Measurements from ENCODE around the gene PPP3CA.

PPP3CA gene

GRCh38 chr4:101081695-101082369 lies 265.5 kb downstream of the PPP3CA start:
- no peak for DNase-seq

- no peak for DNase-seq
Observed at GRCh38 chr4:101081166-101081565, 266.2 kb downstream of the PPP3CA start.

- DNase-seq = no peak
Observed at GRCh38 chr4:101078950-101079349, 268.4 kb downstream of the PPP3CA start.

GRCh38 chr4:101076032-101076431 lies 271.3 kb downstream of the PPP3CA start:
- no peak for DNase-seq

GRCh38 chr4:101075536-101075935 lies 271.8 kb downstream of the PPP3CA start:
- no peak for DNase-seq

GRCh38 chr4:101074326-101074725 lies 273.0 kb downstream of the PPP3CA start:
- no peak for DNase-seq

- no peak for DNase-seq
Observed at GRCh38 chr4:101071241-101071640, 276.1 kb downstream of the PPP3CA start.

GRCh38 chr4:101068115-101068514 lies 279.2 kb downstream of the PPP3CA start:
- DNase-seq = no peak

GRCh38 chr4:101067383-101067782 lies 279.9 kb downstream of the PPP3CA start:
- no peak for DNase-seq

- no peak for DNase-seq
Observed at GRCh38 chr4:101066626-101067170, 280.6 kb downstream of the PPP3CA start.

GRCh38 chr4:101065935-101066485 lies 281.3 kb downstream of the PPP3CA start:
- DNase-seq = no peak

- no peak for DNase-seq
Observed at GRCh38 chr4:101065346-101065745, 282.0 kb downstream of the PPP3CA start.

- no peak for DNase-seq
Observed at GRCh38 chr4:101064541-101065180, 282.7 kb downstream of the PPP3CA start.

GRCh38 chr4:101055392-101055791 lies 291.9 kb downstream of the PPP3CA start:
- no peak for DNase-seq

GRCh38 chr4:101050837-101051205 lies 296.5 kb downstream of the PPP3CA start:
- no peak for DNase-seq

- DNase-seq = peak; percentile 56
Observed at GRCh38 chr4:101050088-101050836, 297.1 kb downstream of the PPP3CA start.

GRCh38 chr4:101049549-101050001 lies 297.8 kb downstream of the PPP3CA start:
- DNase-seq = no peak

GRCh38 chr4:101044766-101045165 lies 302.6 kb downstream of the PPP3CA start:
- DNase-seq = no peak

GRCh38 chr4:101042847-101043246 lies 304.5 kb downstream of the PPP3CA start:
- no peak for DNase-seq

GRCh38 chr4:101040776-101041175 lies 306.6 kb downstream of the PPP3CA start:
- no peak for DNase-seq

GRCh38 chr4:101039367-101039766 lies 308.0 kb downstream of the PPP3CA start:
- peak; percentile 77 for DNase-seq

GRCh38 chr4:101037938-101038413 lies 309.4 kb downstream of the PPP3CA start:
- DNase-seq = peak; percentile 76

GRCh38 chr4:101037249-101037648 lies 310.1 kb downstream of the PPP3CA start:
- no peak for DNase-seq
